ENCODE results near the gene KRTAP10-10.
"Not testable (repeated sequence)": the region's sequence is repeated elsewhere in the genome, so short reads cannot be mapped to it uniquely, and the experiment has no call there.

Gene KRTAP10-10

GRCh38 chr21:44644878-44645277, 7.7 kb downstream of the KRTAP10-10 start:
- no peak for DNase-seq (ENCODE audit: low spot score)
- Histone ChIP-seq H3K4me3 (no peak overlapping the region), H3K27ac (no peak overlapping the region)
- TF ChIP-seq, protein P1, sequence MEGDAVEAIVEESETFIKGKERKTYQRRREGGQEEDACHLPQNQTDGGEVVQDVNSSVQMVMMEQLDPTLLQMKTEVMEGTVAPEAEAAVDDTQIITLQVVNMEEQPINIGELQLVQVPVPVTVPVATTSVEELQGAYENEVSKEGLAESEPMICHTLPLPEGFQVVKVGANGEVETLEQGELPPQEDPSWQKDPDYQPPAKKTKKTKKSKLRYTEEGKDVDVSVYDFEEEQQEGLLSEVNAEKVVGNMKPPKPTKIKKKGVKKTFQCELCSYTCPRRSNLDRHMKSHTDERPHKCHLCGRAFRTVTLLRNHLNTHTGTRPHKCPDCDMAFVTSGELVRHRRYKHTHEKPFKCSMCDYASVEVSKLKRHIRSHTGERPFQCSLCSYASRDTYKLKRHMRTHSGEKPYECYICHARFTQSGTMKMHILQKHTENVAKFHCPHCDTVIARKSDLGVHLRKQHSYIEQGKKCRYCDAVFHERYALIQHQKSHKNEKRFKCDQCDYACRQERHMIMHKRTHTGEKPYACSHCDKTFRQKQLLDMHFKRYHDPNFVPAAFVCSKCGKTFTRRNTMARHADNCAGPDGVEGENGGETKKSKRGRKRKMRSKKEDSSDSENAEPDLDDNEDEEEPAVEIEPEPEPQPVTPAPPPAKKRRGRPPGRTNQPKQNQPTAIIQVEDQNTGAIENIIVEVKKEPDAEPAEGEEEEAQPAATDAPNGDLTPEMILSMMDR (IDR thresholded peaks at IDR 0.05), result no peak

DNA sequence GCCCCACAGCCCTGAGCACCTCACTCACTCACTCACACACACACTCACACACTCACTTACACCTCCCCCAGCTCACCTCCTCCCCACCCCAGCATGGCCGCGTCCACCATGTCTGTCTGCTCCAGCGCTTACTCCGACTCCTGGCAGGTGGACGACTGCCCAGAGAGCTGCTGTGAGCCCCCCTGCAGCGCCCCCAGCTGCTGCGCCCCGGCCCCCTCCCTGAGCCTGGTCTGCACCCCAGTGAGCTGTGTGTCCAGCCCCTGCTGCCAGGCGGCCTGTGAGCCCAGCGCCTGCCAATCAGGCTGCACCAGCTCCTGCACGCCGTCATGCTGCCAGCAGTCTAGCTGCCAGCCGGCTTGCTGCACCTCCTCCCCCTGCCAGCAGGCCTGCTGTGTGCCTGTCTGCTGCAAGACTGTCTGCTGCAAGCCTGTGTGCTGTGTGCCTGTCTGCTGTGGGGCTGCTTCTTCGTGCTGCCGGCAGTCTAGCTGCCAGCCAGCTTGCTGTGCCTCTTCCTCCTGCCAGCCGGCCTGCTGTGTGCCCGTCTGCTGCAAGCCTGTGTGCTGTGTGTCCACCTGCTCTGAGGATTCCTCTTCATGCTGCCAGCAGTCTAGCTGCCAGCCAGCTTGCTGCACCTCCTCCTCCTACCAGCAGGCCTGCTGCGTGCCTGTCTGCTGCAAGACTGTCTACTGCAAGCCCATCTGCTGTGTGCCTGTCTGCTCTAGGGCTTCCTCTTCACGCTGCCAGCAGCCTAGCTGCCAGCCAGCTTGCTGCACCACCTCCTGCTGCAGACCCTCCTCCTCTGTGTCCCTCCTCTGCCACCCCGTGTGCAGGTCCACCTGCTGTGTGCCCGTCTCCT, 9.4 kb downstream of the KRTAP10-10 start, which contains the start of gene KRTAP10-11:
KRTAP10-11 (plus strand) TSS at position 49 of the 856 bp plus-strand sequence; CDS start at position 94, 45 bp downstream.
- H3K4me3 ChIP-seq; H3K27ac ChIP-seq; DNase-seq (ENCODE audit: low spot score): not testable (repeated sequence)

- TF ChIP-seq, protein P1 (IDR thresholded peaks at IDR 0.05), result no peak
- H3K27ac ChIP-seq, result no peak overlapping the region
- DNase-seq (ENCODE audit: low spot score), result no peak
- no peak overlapping the region for H3K4me3 ChIP-seq
Measured at GRCh38 chr21:44647222-44647552, 10.0 kb downstream of the KRTAP10-10 start.

DNA sequence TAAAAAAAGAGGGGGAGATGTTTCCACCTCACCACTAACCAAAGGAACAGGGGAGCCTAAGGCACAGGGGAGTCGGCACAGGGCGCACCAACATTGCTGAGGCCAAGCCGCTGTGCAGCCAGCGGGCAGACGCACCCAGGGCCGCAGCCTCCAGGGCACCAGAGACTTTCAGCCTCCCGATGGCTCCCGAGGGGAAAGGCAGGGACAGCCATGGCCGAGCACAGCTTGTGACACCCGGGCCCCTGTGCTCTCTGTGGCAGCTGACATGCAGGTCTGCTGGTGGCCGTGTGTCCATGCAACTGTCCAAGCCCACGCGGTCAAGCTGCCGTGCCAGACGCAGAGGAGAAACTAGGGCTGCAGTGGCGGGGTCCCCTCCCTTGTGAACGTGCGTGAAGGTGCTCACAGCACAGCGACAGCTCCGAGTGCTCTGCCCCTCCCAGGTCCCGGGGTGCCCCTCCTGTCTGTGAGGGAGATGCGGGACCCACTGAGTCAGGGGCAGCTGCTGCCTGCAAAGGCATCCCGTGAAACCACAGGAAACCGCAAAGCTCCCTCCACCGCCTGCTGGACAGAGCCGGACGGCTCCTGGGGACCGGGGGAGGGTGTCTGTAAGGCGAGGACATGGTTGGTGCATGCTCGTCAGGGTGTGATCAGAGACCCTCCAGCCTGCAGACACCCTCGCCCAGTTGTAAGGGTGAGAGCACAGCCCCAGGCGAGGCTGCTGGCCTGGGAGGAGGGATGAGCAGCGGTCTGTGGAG, 11.6 kb downstream of the KRTAP10-10 start:
- no peak overlapping the region for H3K27ac ChIP-seq
- TF ChIP-seq, protein P1 (IDR thresholded peaks at IDR 0.05), result no peak
- no peak for DNase-seq (ENCODE audit: low spot score)
- H3K4me3 ChIP-seq, result no peak overlapping the region

GRCh38 chr21:44649521-44650100, 12.5 kb downstream of the KRTAP10-10 start:
- DNase-seq (ENCODE audit: low spot score), result no peak
- TF ChIP-seq, protein P1 (IDR thresholded peaks at IDR 0.05), result no peak
- Histone ChIP-seq H3K27ac (no peak overlapping the region), H3K4me3 (no peak overlapping the region)

DNA sequence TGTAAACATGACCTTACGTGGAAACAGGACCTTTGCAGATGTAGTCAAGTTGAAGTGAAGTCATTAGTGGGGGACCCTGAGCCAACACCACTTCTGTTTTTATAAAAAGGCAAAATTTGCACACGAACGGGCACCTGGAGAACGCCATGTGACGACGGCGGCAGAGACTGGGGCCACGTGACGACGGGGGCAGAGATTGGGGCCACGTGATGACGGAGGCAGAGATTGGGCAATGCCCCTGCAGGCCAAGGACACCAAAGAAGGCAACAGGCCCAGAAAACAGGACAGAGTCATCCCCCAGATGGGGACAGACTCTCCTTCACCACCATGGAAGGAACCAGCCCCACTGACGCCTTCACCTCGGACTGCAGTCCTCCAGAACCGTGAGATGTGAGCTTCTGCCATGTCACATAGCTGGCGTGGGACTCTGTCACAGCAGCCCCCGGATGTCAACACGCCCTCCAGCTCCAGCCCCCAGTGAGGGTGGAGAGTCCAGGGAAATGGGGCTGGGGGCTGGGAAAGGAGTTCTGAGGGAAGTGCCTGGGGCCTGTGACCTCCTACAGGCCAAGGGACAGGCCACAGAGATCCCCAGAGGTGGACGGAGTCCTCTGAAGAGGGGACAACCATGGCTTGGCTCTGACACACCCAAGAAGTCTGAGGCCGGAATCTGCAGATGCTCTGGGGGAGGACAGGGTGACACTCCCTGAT, 13.3 kb downstream of the KRTAP10-10 start:
- H3K4me3 ChIP-seq, result no peak overlapping the region
- TF ChIP-seq, protein P1 (IDR thresholded peaks at IDR 0.05), result no peak

More for the DNA sequence above, 13.3 kb downstream of the KRTAP10-10 start:
- DNase-seq (ENCODE audit: low spot score), result no peak
- no peak overlapping the region for H3K27ac ChIP-seq
